Measurements from ENCODE around the gene PNMA1. TPM values are rescaled to one million over a fixed set of nuclear protein-coding genes. Genes with fewer than 3 reads are reported as not detected.

The PNMA1 gene
- total and polyA plus RNA-seq, 9 of the 15 experiments (the other 6 are each of a cell fraction or from before 2014, with no cell fraction given): 1.7 to 26.4 (median 8.7) TPM

GRCh38 chr14:73758392-73759182, 44.4 kb upstream of the PNMA1 start (continued):
- TF ChIP-seq CBFA2T2 (conservative IDR thresholded peaks at IDR 0.05) (no peak), ZKSCAN1 (IDR thresholded peaks at IDR 0.05; ENCODE audit: low read depth, low read length) (no peak), ETV1 (tag; conservative IDR thresholded peaks at IDR 0.05; ENCODE audit: low read depth) (0 out of 2 replicates have a peak, but pooled peaks have one; percentile 15), KDM2B (CRISPR knock-in tag; IDR thresholded peaks at IDR 0.05) (no peak), ZNF212 (CRISPR knock-in tag; IDR thresholded peaks at IDR 0.05) (no peak), ESRRA (IDR thresholded peaks at IDR 0.05; ENCODE audit: borderline replicate concordance, low read depth) (no peak), ZFP91 (CRISPR knock-in tag; IDR thresholded peaks at IDR 0.05) (no peak), ARID2 (IDR thresholded peaks at IDR 0.05) (no peak), ZNF398 (CRISPR knock-in tag; IDR thresholded peaks at IDR 0.05) (no peak), ZNF445 (CRISPR knock-in tag; IDR thresholded peaks at IDR 0.05; ENCODE audit: low read depth) (no peak), ZC3H4 (CRISPR knock-in tag; IDR thresholded peaks at IDR 0.05; ENCODE audit: borderline replicate concordance) (peak; percentile 23; the same call in 1 of the 2 replicates), EHMT2 (IDR thresholded peaks at IDR 0.05) (no peak), CTBP1 (IDR thresholded peaks at IDR 0.05; ENCODE audit: borderline replicate concordance) (peak; percentile 53; the same call in 1 of the 2 replicates), GTF2E2 (tag; IDR thresholded peaks at IDR 0.05) (no peak), ETV6 (IDR thresholded peaks at IDR 0.05; ENCODE audit: borderline replicate concordance in 1 of 2, low read depth in 2 of 2, low read length in 1 of 2) (no peak), ETV6 (CRISPR knock-in tag; IDR thresholded peaks at IDR 0.05; ENCODE audit: borderline replicate concordance) (peak; percentile 51; the same call in 1 of the 2 replicates), ARID1B (IDR thresholded peaks at IDR 0.05) (no peak), MXI1 (IDR thresholded peaks at IDR 0.05; ENCODE audit: low read depth, low read length) (no peak), E2F1 (CRISPR knock-in tag; IDR thresholded peaks at IDR 0.05) (no peak), SMARCE1 (IDR thresholded peaks at IDR 0.05) (0 out of 2 replicates have a peak, but pooled peaks have one; percentile 28), RUNX1 (IDR thresholded peaks at IDR 0.05; ENCODE audit: low read depth) (no peak), ZNF263 (CRISPR knock-in tag; IDR thresholded peaks at IDR 0.05; ENCODE audit: borderline replicate concordance) (0 out of 2 replicates have a peak, but pooled peaks have one; percentile 14)
- TF ChIP-seq, protein P1, sequence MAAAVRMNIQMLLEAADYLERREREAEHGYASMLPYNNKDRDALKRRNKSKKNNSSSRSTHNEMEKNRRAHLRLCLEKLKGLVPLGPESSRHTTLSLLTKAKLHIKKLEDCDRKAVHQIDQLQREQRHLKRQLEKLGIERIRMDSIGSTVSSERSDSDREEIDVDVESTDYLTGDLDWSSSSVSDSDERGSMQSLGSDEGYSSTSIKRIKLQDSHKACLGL (CRISPR knock-in tag; IDR thresholded peaks at IDR 0.05; ENCODE audit: borderline replicate concordance, poor library complexity, severe bottlenecking): no peak
